OCI-LY3 (cell line): ENCODE measurements around the gene DDX41.

Source experiments
- EZH2phosphoT487 ChIP-seq: fragments of 200-600 bp; shearing (Covaris generic); IDR thresholded peaks from 2 replicates; pipeline ENCODE4 v1.6.1; 2018; ENCODE audit warnings: antibody characterized with exemption, mixed run types, low read depth
- TF ChIP-seq, protein P1 (sequence below): fragments of 200-600, 300-600 bp; sonication (generic); IDR thresholded peaks from 2 replicates; pipeline ENCODE4 v1.5.1; 2014; ENCODE audit warnings: antibody characterized with exemption, low read length, low read depth

GRCh38 chr5:177535125-177535524 is 18.4 kb upstream of the DDX41 start:
- TF ChIP-seq EZH2phosphoT487, result no peak
- TF ChIP-seq, protein P1, sequence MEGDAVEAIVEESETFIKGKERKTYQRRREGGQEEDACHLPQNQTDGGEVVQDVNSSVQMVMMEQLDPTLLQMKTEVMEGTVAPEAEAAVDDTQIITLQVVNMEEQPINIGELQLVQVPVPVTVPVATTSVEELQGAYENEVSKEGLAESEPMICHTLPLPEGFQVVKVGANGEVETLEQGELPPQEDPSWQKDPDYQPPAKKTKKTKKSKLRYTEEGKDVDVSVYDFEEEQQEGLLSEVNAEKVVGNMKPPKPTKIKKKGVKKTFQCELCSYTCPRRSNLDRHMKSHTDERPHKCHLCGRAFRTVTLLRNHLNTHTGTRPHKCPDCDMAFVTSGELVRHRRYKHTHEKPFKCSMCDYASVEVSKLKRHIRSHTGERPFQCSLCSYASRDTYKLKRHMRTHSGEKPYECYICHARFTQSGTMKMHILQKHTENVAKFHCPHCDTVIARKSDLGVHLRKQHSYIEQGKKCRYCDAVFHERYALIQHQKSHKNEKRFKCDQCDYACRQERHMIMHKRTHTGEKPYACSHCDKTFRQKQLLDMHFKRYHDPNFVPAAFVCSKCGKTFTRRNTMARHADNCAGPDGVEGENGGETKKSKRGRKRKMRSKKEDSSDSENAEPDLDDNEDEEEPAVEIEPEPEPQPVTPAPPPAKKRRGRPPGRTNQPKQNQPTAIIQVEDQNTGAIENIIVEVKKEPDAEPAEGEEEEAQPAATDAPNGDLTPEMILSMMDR, result no peak
